GM12878 (cell line): ENCODE results near the gene TBC1D10B. TPM values are rescaled to one million over a fixed set of nuclear protein-coding genes. Genes with fewer than 3 reads are reported as not detected.
A peak's percentile ranks its signal among the peaks of the same experiment; 100 is the strongest.

Experiments
- BHLHE40 ChIP-seq, 2 experiments: fragments of 450-650 bp in 1 of 2; IDR thresholded peaks; 2 replicates each; pipeline ENCODE4 v1.6.1; 2011 to 2017; ENCODE audit warnings: low read depth in 2 of 2, borderline replicate concordance in 1 of 2, improper control_type of control experiment in 1 of 2, low read length in 1 of 2, mild to moderate bottlenecking in 1 of 2
- CBFB ChIP-seq: IDR thresholded peaks from 2 replicates; pipeline ENCODE4 v1.6.1; 2016; ENCODE audit warnings: antibody characterized with exemption, low read depth
- DPF2 ChIP-seq: fragments of 450-650 bp; IDR thresholded peaks from 2 replicates; pipeline ENCODE4 v1.6.1; 2017; ENCODE audit warnings: mild to moderate bottlenecking
- KAT2A ChIP-seq: conservative IDR thresholded peaks from 2 replicates; pipeline ENCODE4 v1.6.1; 2011; ENCODE audit warnings: low read depth, low read length; ENCODE audit not compliant: control insufficient read depth
- KDM1A ChIP-seq: fragments of 200-600 bp; sonication (generic); IDR thresholded peaks from 2 replicates; pipeline ENCODE4 v1.6.1; 2016; ENCODE audit warnings: borderline replicate concordance
- MTA3 ChIP-seq: IDR thresholded peaks from 2 replicates; pipeline ENCODE4 v1.6.1; 2012; ENCODE audit warnings: low read length, inconsistent platforms, borderline replicate concordance
- NBN ChIP-seq: fragments of 450-650 bp; IDR thresholded peaks from 2 replicates; pipeline ENCODE4 v1.6.1; 2016
- POLR2A ChIP-seq: IDR thresholded peaks from 2 replicates; pipeline ENCODE4 v1.6.1; 2011; ENCODE audit warnings: low read depth, mild to moderate bottlenecking, low read length
- POLR2AphosphoS2 ChIP-seq: IDR thresholded peaks from 2 replicates; pipeline ENCODE4 v1.6.1; 2011; ENCODE audit warnings: low read depth, mild to moderate bottlenecking, low read length, improper control_type of control experiment, moderate library complexity
- SMAD5 ChIP-seq: IDR thresholded peaks from 2 replicates; pipeline ENCODE4 v1.6.1; 2016; ENCODE audit warnings: antibody characterized with exemption, low read depth
- STAT1 ChIP-seq: fragments of 450-650 bp; conservative IDR thresholded peaks from 2 replicates; pipeline ENCODE4 v1.6.1; 2014; ENCODE audit warnings: antibody characterized with exemption, mild to moderate bottlenecking
- TARDBP ChIP-seq: IDR thresholded peaks from 2 replicates; pipeline ENCODE4 v1.6.1; 2016; ENCODE audit warnings: borderline replicate concordance
- polyA plus RNA-seq, 11 experiments: library from polyadenylated mRNA; depleted of rRNA in 4 of 11; unstranded in 6 of 11; stranded (reverse) in 5 of 11; fragments of >200 nt; fragmentation: Nextera tagmentation in 4 of 11; fragmentation: Illumina TruSeq in 1 of 11; extraction: Ambion mirVana in 4 of 11; extraction: Trizol in 1 of 11; gene quantifications; 1 replicate in 1 of 11; 2 replicates in 10 of 11; pipeline versions ENCODE4 v1.2.1 to v1.2.3, GENCODE V29; 2011 to 2016; ENCODE audit warnings: inconsistent platforms in 2 of 11, missing spikeins in 2 of 11, low read depth in 1 of 11
- total RNA-seq, 4 experiments: library from RNA; depleted of rRNA in 3 of 4; stranded (reverse); fragments of >200 nt in 3 of 4; fragmentation: Illumina TruSeq in 1 of 4; extraction: Trizol in 1 of 4; gene quantifications; 2 replicates each; pipeline versions ENCODE4 v1.2.1 to v1.2.3, GENCODE V29; 2013 to 2021
- TF ChIP-seq, protein P1 (sequence below): fragments of 450-650 bp; formaldehyde crosslinking; IDR thresholded peaks from 2 replicates; pipeline ENCODE4 v1.4.0; 2020; ENCODE audit warnings: mild to moderate bottlenecking, moderate library complexity
- TF ChIP-seq, protein P2 (sequence below): fragments of 450-650 bp; IDR thresholded peaks from 2 replicates; pipeline ENCODE4 v1.6.1; 2017; ENCODE audit warnings: low read depth, mild to moderate bottlenecking, moderate library complexity
- TF ChIP-seq, protein P3 (sequence below): fragments of 450-650 bp; IDR thresholded peaks from 2 replicates; pipeline ENCODE4 v1.6.1; 2017; ENCODE audit warnings: mild to moderate bottlenecking, moderate library complexity
- TF ChIP-seq, protein P4 (sequence below): fragments of 450-650 bp; IDR thresholded peaks from 2 replicates; pipeline ENCODE4 v1.6.1; 2017; ENCODE audit warnings: mild to moderate bottlenecking

Gene TBC1D10B
- total and polyA plus RNA-seq, 10 of the 15 experiments (the other 5 are each of a cell fraction or from before 2014, with no cell fraction given), result 2.2 to 51.2 (median 11.6) TPM

DNA sequence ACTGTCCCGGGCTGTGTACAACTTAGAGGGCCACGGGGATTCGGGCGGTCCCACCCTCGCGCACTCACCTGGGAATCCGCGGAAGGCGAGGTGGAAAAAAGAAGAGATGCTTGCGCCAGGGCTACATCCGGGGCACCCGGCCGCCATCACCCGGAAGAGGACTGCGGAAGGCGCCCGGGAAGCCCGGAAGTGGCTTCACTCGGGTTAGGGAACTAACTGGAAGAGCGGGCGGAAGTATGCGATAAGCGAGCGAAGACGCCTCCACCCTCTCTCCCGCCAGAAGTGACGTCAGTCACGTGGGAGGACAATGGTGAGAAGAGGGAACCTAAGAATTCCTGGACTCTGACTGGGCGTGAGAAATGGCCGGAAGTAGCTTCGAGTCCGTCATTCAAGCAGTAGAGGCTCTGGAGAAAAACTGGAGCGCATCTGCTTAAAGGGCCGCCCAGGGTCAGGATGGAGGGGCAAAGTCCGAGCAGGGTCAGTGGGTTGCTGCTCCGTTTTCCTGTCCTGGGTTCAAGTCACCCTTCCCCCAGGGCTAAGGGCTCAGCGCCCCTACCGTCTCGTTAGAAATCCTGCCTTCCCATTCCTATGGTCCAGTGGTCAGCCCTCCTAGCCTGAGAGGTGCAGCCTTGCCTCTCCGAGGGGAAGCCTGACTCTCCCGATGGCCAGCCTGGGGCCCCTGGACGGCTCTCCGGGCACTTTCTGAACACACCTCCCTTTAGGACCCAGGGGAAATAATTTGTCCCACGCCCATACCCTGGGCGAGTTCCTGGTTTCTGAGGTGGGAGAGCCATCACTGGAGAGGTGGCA lies 14.9 kb downstream of the TBC1D10B start, which contains the start of gene CD2BP2 (continued):
- TF ChIP-seq, protein P1, sequence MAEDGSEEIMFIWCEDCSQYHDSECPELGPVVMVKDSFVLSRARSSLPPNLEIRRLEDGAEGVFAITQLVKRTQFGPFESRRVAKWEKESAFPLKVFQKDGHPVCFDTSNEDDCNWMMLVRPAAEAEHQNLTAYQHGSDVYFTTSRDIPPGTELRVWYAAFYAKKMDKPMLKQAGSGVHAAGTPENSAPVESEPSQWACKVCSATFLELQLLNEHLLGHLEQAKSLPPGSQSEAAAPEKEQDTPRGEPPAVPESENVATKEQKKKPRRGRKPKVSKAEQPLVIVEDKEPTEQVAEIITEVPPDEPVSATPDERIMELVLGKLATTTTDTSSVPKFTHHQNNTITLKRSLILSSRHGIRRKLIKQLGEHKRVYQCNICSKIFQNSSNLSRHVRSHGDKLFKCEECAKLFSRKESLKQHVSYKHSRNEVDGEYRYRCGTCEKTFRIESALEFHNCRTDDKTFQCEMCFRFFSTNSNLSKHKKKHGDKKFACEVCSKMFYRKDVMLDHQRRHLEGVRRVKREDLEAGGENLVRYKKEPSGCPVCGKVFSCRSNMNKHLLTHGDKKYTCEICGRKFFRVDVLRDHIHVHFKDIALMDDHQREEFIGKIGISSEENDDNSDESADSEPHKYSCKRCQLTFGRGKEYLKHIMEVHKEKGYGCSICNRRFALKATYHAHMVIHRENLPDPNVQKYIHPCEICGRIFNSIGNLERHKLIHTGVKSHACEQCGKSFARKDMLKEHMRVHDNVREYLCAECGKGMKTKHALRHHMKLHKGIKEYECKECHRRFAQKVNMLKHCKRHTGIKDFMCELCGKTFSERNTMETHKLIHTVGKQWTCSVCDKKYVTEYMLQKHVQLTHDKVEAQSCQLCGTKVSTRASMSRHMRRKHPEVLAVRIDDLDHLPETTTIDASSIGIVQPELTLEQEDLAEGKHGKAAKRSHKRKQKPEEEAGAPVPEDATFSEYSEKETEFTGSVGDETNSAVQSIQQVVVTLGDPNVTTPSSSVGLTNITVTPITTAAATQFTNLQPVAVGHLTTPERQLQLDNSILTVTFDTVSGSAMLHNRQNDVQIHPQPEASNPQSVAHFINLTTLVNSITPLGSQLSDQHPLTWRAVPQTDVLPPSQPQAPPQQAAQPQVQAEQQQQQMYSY (CRISPR knock-in tag), result no peak
- TF ChIP-seq STAT1 (peak; percentile 27; the same call in 1 of the 2 replicates), MTA3 (peak; percentile 80; the same call in 1 of the 2 replicates), BHLHE40 (IDR thresholded peaks at IDR 0.05; ENCODE audit: borderline replicate concordance in 1 of 2, low read depth in 2 of 2, low read length in 1 of 2) (peak; percentile 89 to 93), NBN (peak; percentile 94), TARDBP (peak; percentile 81), SMAD5 (no peak; the same call in 1 of the 2 replicates), KAT2A (no peak), DPF2 (peak; percentile 71), POLR2AphosphoS2 (peak; percentile 59; the same call in 1 of the 2 replicates), KDM1A (no peak), CBFB (peak; percentile 55; the same call in 1 of the 2 replicates), POLR2A (peak; percentile 68)
- TF ChIP-seq, protein P2, sequence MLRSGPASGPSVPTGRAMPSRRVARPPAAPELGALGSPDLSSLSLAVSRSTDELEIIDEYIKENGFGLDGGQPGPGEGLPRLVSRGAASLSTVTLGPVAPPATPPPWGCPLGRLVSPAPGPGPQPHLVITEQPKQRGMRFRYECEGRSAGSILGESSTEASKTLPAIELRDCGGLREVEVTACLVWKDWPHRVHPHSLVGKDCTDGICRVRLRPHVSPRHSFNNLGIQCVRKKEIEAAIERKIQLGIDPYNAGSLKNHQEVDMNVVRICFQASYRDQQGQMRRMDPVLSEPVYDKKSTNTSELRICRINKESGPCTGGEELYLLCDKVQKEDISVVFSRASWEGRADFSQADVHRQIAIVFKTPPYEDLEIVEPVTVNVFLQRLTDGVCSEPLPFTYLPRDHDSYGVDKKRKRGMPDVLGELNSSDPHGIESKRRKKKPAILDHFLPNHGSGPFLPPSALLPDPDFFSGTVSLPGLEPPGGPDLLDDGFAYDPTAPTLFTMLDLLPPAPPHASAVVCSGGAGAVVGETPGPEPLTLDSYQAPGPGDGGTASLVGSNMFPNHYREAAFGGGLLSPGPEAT, result peak; percentile 93
- TF ChIP-seq, protein P3, sequence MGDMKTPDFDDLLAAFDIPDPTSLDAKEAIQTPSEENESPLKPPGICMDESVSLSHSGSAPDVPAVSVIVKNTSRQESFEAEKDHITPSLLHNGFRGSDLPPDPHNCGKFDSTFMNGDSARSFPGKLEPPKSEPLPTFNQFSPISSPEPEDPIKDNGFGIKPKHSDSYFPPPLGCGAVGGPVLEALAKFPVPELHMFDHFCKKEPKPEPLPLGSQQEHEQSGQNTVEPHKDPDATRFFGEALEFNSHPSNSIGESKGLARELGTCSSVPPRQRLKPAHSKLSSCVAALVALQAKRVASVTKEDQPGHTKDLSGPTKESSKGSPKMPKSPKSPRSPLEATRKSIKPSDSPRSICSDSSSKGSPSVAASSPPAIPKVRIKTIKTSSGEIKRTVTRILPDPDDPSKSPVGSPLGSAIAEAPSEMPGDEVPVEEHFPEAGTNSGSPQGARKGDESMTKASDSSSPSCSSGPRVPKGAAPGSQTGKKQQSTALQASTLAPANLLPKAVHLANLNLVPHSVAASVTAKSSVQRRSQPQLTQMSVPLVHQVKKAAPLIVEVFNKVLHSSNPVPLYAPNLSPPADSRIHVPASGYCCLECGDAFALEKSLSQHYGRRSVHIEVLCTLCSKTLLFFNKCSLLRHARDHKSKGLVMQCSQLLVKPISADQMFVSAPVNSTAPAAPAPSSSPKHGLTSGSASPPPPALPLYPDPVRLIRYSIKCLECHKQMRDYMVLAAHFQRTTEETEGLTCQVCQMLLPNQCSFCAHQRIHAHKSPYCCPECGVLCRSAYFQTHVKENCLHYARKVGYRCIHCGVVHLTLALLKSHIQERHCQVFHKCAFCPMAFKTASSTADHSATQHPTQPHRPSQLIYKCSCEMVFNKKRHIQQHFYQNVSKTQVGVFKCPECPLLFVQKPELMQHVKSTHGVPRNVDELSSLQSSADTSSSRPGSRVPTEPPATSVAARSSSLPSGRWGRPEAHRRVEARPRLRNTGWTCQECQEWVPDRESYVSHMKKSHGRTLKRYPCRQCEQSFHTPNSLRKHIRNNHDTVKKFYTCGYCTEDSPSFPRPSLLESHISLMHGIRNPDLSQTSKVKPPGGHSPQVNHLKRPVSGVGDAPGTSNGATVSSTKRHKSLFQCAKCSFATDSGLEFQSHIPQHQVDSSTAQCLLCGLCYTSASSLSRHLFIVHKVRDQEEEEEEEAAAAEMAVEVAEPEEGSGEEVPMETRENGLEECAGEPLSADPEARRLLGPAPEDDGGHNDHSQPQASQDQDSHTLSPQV, result no peak
- TF ChIP-seq, protein P4, sequence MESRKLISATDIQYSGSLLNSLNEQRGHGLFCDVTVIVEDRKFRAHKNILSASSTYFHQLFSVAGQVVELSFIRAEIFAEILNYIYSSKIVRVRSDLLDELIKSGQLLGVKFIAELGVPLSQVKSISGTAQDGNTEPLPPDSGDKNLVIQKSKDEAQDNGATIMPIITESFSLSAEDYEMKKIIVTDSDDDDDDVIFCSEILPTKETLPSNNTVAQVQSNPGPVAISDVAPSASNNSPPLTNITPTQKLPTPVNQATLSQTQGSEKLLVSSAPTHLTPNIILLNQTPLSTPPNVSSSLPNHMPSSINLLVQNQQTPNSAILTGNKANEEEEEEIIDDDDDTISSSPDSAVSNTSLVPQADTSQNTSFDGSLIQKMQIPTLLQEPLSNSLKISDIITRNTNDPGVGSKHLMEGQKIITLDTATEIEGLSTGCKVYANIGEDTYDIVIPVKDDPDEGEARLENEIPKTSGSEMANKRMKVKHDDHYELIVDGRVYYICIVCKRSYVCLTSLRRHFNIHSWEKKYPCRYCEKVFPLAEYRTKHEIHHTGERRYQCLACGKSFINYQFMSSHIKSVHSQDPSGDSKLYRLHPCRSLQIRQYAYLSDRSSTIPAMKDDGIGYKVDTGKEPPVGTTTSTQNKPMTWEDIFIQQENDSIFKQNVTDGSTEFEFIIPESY, result no peak
